ENCODE results near the gene SLC22A9. TPM values are rescaled to one million over a fixed set of nuclear protein-coding genes. Genes with fewer than 3 reads are reported as not detected.

SLC22A9 gene
- total and polyA plus RNA-seq, 10 of the 15 experiments (the other 5 are each of a cell fraction or from before 2014, with no cell fraction given) = 0.03 to 0.06 TPM; not detected in 8

DNA sequence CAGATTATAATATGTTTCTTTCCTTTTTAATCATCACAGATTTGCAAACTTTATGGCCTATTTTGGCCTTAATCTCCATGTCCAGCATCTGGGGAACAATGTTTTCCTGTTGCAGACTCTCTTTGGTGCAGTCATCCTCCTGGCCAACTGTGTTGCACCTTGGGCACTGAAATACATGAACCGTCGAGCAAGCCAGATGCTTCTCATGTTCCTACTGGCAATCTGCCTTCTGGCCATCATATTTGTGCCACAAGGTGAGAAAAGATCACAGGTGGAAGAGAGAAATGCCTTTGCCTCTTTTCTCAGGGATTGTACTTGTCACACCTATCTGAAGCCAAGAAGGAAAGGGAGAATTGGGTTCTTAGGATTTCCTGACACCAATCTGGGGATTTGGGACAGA is 36.9 kb downstream of the SLC22A9 start:
- POLR2A ChIA-PET = no interaction called here
- Histone ChIP-seq H4K20me1 (ENCODE audit: control insufficient read depth, insufficient read depth) (no peaks in the 10 kb centered on the region), H3K4me2 (ENCODE audit: control insufficient read depth, insufficient read depth) (no peak overlapping the region), H3K27me3 (replicated peaks in 1 of 2; ENCODE audit: control insufficient read depth in 2 of 2, insufficient read depth in 2 of 2, low read length in 1 of 2) (no peaks in the 10 kb centered on the region; a peak in 1 of 4 replicates), H3K27ac (ENCODE audit: control insufficient read depth, insufficient read depth) (no peak overlapping the region), H3K4me3 (no peak overlapping the region), H3K79me2 (ENCODE audit: control insufficient read depth, insufficient read depth, low read length) (no peaks in the 10 kb centered on the region), H3K4me1 (ENCODE audit: control insufficient read depth, insufficient read depth, low read length) (no peaks in the 10 kb centered on the region), H3K9me3 (replicated peaks; ENCODE audit: control insufficient read depth, insufficient read depth, low read length) (no peaks in the 10 kb centered on the region), H3K36me3 (ENCODE audit: control insufficient read depth in 2 of 2, insufficient read depth in 2 of 2, low read length in 1 of 2) (no peaks in the 10 kb centered on the region), H2AFZ (ENCODE audit: control insufficient read depth, low read depth, low read length) (no peak overlapping the region), H3K9ac (ENCODE audit: control insufficient read depth, insufficient read depth, low read length) (no peak overlapping the region)
- SMC1A ChIA-PET (ENCODE audit: uncharacterized antibody, unreplicated experiment) = no interaction called here
- WGBS (ENCODE audit: insufficient coverage, insufficient replicate concordance, low lambda C conversion rate, missing lambda C conversion rate) = 60% methylated on average over 2 of the region's 2 CpGs
- intact Hi-C loops (cut with micrococcal nuclease; ENCODE audit: unreplicated experiment) = no loop called here
- in situ Hi-C loops (cut with MboI) = no loop called here
- DNase-seq (ENCODE audit: low read depth, low spot score) = no peak
- FAIRE-seq = no peak
- ATAC-seq = no peak
- CTCF ChIA-PET = no interaction called here
- no TSS peak for BruUV-seq (replicated peaks)
- RAD21 ChIA-PET (ENCODE audit: unreplicated experiment) = no interaction called here
- TF ChIP-seq, protein P1, sequence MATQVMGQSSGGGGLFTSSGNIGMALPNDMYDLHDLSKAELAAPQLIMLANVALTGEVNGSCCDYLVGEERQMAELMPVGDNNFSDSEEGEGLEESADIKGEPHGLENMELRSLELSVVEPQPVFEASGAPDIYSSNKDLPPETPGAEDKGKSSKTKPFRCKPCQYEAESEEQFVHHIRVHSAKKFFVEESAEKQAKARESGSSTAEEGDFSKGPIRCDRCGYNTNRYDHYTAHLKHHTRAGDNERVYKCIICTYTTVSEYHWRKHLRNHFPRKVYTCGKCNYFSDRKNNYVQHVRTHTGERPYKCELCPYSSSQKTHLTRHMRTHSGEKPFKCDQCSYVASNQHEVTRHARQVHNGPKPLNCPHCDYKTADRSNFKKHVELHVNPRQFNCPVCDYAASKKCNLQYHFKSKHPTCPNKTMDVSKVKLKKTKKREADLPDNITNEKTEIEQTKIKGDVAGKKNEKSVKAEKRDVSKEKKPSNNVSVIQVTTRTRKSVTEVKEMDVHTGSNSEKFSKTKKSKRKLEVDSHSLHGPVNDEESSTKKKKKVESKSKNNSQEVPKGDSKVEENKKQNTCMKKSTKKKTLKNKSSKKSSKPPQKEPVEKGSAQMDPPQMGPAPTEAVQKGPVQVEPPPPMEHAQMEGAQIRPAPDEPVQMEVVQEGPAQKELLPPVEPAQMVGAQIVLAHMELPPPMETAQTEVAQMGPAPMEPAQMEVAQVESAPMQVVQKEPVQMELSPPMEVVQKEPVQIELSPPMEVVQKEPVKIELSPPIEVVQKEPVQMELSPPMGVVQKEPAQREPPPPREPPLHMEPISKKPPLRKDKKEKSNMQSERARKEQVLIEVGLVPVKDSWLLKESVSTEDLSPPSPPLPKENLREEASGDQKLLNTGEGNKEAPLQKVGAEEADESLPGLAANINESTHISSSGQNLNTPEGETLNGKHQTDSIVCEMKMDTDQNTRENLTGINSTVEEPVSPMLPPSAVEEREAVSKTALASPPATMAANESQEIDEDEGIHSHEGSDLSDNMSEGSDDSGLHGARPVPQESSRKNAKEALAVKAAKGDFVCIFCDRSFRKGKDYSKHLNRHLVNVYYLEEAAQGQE (IDR thresholded peaks at IDR 0.05; ENCODE audit: low read depth, low read length) = no peak
- TF ChIP-seq ETV6 (conservative IDR thresholded peaks at IDR 0.05 in 1 of 2, IDR thresholded peaks at IDR 0.05 in 1 of 2; ENCODE audit: borderline replicate concordance in 1 of 2, low read depth in 1 of 2) (no peak), RELA (IDR thresholded peaks at IDR 0.05; ENCODE audit: borderline replicate concordance, partially characterized antibody) (no peak), SMAD1 (IDR thresholded peaks at IDR 0.05; ENCODE audit: low read depth, partially characterized antibody) (no peak), SPI1 (IDR thresholded peaks at IDR 0.05; ENCODE audit: borderline replicate concordance, insufficient read depth, low read depth, low read length) (no peak), MEF2B (IDR thresholded peaks at IDR 0.05; ENCODE audit: partially characterized antibody, poor library complexity, severe bottlenecking) (no peak), IKZF2 (IDR thresholded peaks at IDR 0.05) (no peak), RFX5 (IDR thresholded peaks at IDR 0.05; ENCODE audit: low read depth, low read length) (no peak), JUNB (IDR thresholded peaks at IDR 0.05) (no peak), POLR2A (IDR thresholded peaks at IDR 0.05; ENCODE audit: low read depth, low read length) (no peak)
- TF ChIP-seq, protein P2, sequence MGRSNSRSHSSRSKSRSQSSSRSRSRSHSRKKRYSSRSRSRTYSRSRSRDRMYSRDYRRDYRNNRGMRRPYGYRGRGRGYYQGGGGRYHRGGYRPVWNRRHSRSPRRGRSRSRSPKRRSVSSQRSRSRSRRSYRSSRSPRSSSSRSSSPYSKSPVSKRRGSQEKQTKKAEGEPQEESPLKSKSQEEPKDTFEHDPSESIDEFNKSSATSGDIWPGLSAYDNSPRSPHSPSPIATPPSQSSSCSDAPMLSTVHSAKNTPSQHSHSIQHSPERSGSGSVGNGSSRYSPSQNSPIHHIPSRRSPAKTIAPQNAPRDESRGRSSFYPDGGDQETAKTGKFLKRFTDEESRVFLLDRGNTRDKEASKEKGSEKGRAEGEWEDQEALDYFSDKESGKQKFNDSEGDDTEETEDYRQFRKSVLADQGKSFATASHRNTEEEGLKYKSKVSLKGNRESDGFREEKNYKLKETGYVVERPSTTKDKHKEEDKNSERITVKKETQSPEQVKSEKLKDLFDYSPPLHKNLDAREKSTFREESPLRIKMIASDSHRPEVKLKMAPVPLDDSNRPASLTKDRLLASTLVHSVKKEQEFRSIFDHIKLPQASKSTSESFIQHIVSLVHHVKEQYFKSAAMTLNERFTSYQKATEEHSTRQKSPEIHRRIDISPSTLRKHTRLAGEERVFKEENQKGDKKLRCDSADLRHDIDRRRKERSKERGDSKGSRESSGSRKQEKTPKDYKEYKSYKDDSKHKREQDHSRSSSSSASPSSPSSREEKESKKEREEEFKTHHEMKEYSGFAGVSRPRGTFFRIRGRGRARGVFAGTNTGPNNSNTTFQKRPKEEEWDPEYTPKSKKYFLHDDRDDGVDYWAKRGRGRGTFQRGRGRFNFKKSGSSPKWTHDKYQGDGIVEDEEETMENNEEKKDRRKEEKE (IDR thresholded peaks at IDR 0.05) = no peak
- TF ChIP-seq, protein P3, sequence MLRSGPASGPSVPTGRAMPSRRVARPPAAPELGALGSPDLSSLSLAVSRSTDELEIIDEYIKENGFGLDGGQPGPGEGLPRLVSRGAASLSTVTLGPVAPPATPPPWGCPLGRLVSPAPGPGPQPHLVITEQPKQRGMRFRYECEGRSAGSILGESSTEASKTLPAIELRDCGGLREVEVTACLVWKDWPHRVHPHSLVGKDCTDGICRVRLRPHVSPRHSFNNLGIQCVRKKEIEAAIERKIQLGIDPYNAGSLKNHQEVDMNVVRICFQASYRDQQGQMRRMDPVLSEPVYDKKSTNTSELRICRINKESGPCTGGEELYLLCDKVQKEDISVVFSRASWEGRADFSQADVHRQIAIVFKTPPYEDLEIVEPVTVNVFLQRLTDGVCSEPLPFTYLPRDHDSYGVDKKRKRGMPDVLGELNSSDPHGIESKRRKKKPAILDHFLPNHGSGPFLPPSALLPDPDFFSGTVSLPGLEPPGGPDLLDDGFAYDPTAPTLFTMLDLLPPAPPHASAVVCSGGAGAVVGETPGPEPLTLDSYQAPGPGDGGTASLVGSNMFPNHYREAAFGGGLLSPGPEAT (IDR thresholded peaks at IDR 0.05; ENCODE audit: low read depth) = no peak
- TF ChIP-seq, protein P4, sequence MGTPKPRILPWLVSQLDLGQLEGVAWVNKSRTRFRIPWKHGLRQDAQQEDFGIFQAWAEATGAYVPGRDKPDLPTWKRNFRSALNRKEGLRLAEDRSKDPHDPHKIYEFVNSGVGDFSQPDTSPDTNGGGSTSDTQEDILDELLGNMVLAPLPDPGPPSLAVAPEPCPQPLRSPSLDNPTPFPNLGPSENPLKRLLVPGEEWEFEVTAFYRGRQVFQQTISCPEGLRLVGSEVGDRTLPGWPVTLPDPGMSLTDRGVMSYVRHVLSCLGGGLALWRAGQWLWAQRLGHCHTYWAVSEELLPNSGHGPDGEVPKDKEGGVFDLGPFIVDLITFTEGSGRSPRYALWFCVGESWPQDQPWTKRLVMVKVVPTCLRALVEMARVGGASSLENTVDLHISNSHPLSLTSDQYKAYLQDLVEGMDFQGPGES (IDR thresholded peaks at IDR 0.05) = no peak
